GM21619 (cell line): Measurements from ENCODE around the gene PATL2.
"Not testable (repeated sequence)": the region's sequence is repeated elsewhere in the genome, so short reads cannot be mapped to it uniquely, and the experiment has no call there.

ENCODE experiments used
- ATAC-seq: cut with Tn5 transposase; IDR thresholded peaks from one replicate; pipeline ENCODE4 v1.9.1; 2021; ENCODE audit not compliant: unreplicated experiment

PATL2 gene

GRCh38 chr15:44654858-44655257, 56.3 kb downstream of the PATL2 start:
- no peak for ATAC-seq

- ATAC-seq = no peak
These were observed 63.5 kb downstream of the PATL2 start for GRCh38 chr15:44647637-44648036.

- ATAC-seq = no peak
These were observed 64.1 kb downstream of the PATL2 start for GRCh38 chr15:44647036-44647435.

GRCh38 chr15:44646460-44646859, 64.7 kb downstream of the PATL2 start:
- ATAC-seq = no peak

GRCh38 chr15:44641651-44642050, 69.5 kb downstream of the PATL2 start:
- ATAC-seq = no peak

GRCh38 chr15:44636976-44637375, 74.1 kb downstream of the PATL2 start:
- no peak for ATAC-seq

GRCh38 chr15:44633603-44634002, 77.5 kb downstream of the PATL2 start:
- no peak for ATAC-seq

GRCh38 chr15:44625286-44625685, 85.8 kb downstream of the PATL2 start:
- not testable (repeated sequence) for ATAC-seq

GRCh38 chr15:44623178-44623577, 87.9 kb downstream of the PATL2 start:
- no peak for ATAC-seq

- no peak for ATAC-seq
These were observed 91.0 kb downstream of the PATL2 start for GRCh38 chr15:44620081-44620480.

GRCh38 chr15:44616974-44617373, 94.1 kb downstream of the PATL2 start:
- no peak for ATAC-seq
